Gastrocnemius medialis (tissue), 4 donors: Measurements from ENCODE around the gene FNDC3B.

Experiments used
- CTCF ChIP-seq, 5 experiments: fragments of 450-650 bp in 3 of 5; fragments of 200-600 bp in 2 of 5; sonication (generic) in 2 of 5; IDR thresholded peaks in 4 of 5; conservative IDR thresholded peaks in 1 of 5; 1 replicate in 4 of 5; 2 replicates in 1 of 5; pipeline ENCODE4 v1.5.1; 2016 to 2019; ENCODE audit warnings: antibody characterized with exemption in 5 of 5, mild to moderate bottlenecking in 3 of 5, moderate library complexity in 3 of 5
- POLR2A ChIP-seq, 2 donors: fragments of 450-650 bp; IDR thresholded peaks; one replicate each; pipeline ENCODE4 v1.6.1; 2017; ENCODE audit warnings: antibody characterized with exemption in 2 of 2, mild to moderate bottlenecking in 2 of 2, moderate library complexity in 2 of 2

DNA sequence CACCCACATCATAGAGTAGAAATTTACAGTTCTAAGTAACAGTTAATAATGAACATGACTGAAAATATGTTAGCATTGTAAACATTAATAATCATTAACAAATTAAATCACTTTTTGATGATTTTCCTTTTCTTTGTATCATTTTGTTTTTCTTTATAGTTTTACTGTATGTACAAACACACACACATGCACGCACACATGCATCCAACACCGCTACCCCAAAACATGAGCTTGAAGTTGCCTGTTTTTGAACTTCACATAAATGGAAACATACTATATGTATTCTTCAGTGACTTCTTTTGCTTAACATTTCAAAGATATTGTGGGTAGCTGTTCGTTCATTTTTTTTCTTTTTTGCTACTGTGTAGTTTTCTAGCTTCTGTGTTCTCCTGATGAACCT is 123.9 kb downstream of the FNDC3B start:
- TF ChIP-seq CTCF (IDR thresholded peaks at IDR 0.05 in 4 of 5, conservative IDR thresholded peaks at IDR 0.05 in 1 of 5) (no peak), POLR2A (IDR thresholded peaks at IDR 0.05) (no peak)
